ENCODE results near the gene HAUS7. TPM values are rescaled to one million over a fixed set of nuclear protein-coding genes. Genes with fewer than 3 reads are reported as not detected.

The HAUS7 gene
- total and polyA plus RNA-seq, 8 donors = 1.8 to 75.3 (median 14.7) TPM

- 17 to 49% (median 37%) methylated on average over 8 to 26 of the region's 27 CpGs for WGBS, 5 donors
- DNase-seq = peak; percentile 44 to 73
- no peak overlapping the region for H3K4me3 ChIP-seq
- H3K27ac ChIP-seq = peak overlapping the region in 3 of 5 donors; percentile 8 to 51 (median 28)
- H3K27me3 ChIP-seq = peaks cover 0 to 10% (median 3%) of the 10 kb centered on the region in 3 donors
- no peaks in the 10 kb centered on the region for H3K9me3 ChIP-seq
- peaks cover 8 to 19% (median 13%) of the 10 kb centered on the region in 4 donors for H3K4me1 ChIP-seq
- intact Hi-C loops (cut with DNase I; ENCODE audit: low total_unique reads) = no loop called here
- H3K36me3 ChIP-seq = no peaks in the 10 kb centered on the region
- TF ChIP-seq POLR2AphosphoS5 (IDR thresholded peaks at IDR 0.05) = no peak
- no peak for TF ChIP-seq POLR2A (IDR thresholded peaks at IDR 0.05)
- TF ChIP-seq CTCF (IDR thresholded peaks at IDR 0.05) = no peak
Measured at GRCh38 chrX:153488231-153488914, 18.0 kb upstream of the HAUS7 start.

GRCh38 chrX:153487590-153488071 is 17.3 kb upstream of the HAUS7 start:
- Histone ChIP-seq H3K9me3 (no peaks in the 10 kb centered on the region), H3K27ac (peak overlapping the region in 2 of 5 donors; percentile 8 to 51), H3K4me3 (no peak overlapping the region), H3K27me3 (peaks cover 0 to 10% (median 1%) of the 10 kb centered on the region in 3 donors), H3K4me1 (peaks cover 8 to 19% (median 13%) of the 10 kb centered on the region in 4 donors), H3K36me3 (no peaks in the 10 kb centered on the region)
- WGBS, 5 donors = 18 to 64% (median 53%) methylated on average over 4 to 11 of the region's 11 CpGs
- TF ChIP-seq CTCF (IDR thresholded peaks at IDR 0.05) = no peak
- TF ChIP-seq EP300 (IDR thresholded peaks at IDR 0.05) = no peak
- no peak for TF ChIP-seq POLR2A (IDR thresholded peaks at IDR 0.05)
- DNase-seq = no peak
- intact Hi-C loops (cut with DNase I; ENCODE audit: low total_unique reads) = no loop called here

- Histone ChIP-seq H3K27ac (no peak overlapping the region), H3K4me3 (no peak overlapping the region), H3K9me3 (no peaks in the 10 kb centered on the region), H3K27me3 (peaks cover 0 to 4% (median 0%) of the 10 kb centered on the region in 3 donors), H3K4me1 (peaks cover 8 to 19% (median 13%) of the 10 kb centered on the region in 4 donors), H3K36me3 (no peaks in the 10 kb centered on the region)
- TF ChIP-seq POLR2A (IDR thresholded peaks at IDR 0.05) (no peak), EP300 (IDR thresholded peaks at IDR 0.05) (no peak), CTCF (IDR thresholded peaks at IDR 0.05) (no peak), POLR2AphosphoS5 (IDR thresholded peaks at IDR 0.05) (no peak)
- intact Hi-C loops (cut with DNase I; ENCODE audit: low total_unique reads) = no loop called here
- DNase-seq = no peak
- 68 to 81% (median 77%) methylated on average over 3 to 10 of the region's 10 CpGs for WGBS, 5 donors
Measured at GRCh38 chrX:153486171-153486570, 15.8 kb upstream of the HAUS7 start.

GRCh38 chrX:153485396-153486080 is 15.2 kb upstream of the HAUS7 start:
- H3K9me3 ChIP-seq = no peaks in the 10 kb centered on the region
- TF ChIP-seq POLR2AphosphoS5 (IDR thresholded peaks at IDR 0.05) (no peak), EP300 (IDR thresholded peaks at IDR 0.05) (no peak), CTCF (IDR thresholded peaks at IDR 0.05) (no peak), POLR2A (IDR thresholded peaks at IDR 0.05) (no peak)
- DNase-seq = no peak
- H3K4me1 ChIP-seq = peaks cover 8 to 19% (median 13%) of the 10 kb centered on the region in 4 donors
- peaks cover 0 to 4% (median 0%) of the 10 kb centered on the region in 3 donors for H3K27me3 ChIP-seq
- intact Hi-C loops (cut with DNase I; ENCODE audit: low total_unique reads) = no loop called here
- H3K36me3 ChIP-seq = no peaks in the 10 kb centered on the region
- WGBS, 5 donors = 72 to 89% (median 86%) methylated on average over 19 to 30 of the region's 30 CpGs; no CpG with 5 or more reads in 1 of the 5 donors
- H3K4me3 ChIP-seq = no peak overlapping the region
- H3K27ac ChIP-seq = no peak overlapping the region

All from stomach (tissue), 9 donors.